ENCODE results near the gene PTPRM. TPM values are rescaled to one million over a fixed set of nuclear protein-coding genes. Genes with fewer than 3 reads are reported as not detected.

PTPRM gene
- total RNA-seq, 1 donor from 2014 or later = 13.9 TPM

- TF ChIP-seq EZH2phosphoT487 (IDR thresholded peaks at IDR 0.05) = no peak
- no peak for TF ChIP-seq CTCF (IDR thresholded peaks at IDR 0.05)
- no peak for TF ChIP-seq EZH2 (IDR thresholded peaks at IDR 0.05)
- no peaks in the 10 kb centered on the region for H3K4me1 Mint-ChIP-seq
- no peaks in the 10 kb centered on the region for H4K20me1 ChIP-seq (ENCODE audit: low read depth)
- H3K9ac ChIP-seq = no peak overlapping the region
- no peaks in the 10 kb centered on the region for H3K27me3 ChIP-seq
- H3K27ac Mint-ChIP-seq = no peak overlapping the region
- no peak overlapping the region for H3K4me2 ChIP-seq
- H3F3A ChIP-seq (ENCODE audit: low read depth) = no peaks in the 10 kb centered on the region
- H3K9me3 ChIP-seq (ENCODE audit: low read depth) = no peaks in the 10 kb centered on the region
- no peaks in the 10 kb centered on the region for H3K27me3 Mint-ChIP-seq (ENCODE audit: insufficient read depth, low read depth)
- H3K4me1 ChIP-seq = no peaks in the 10 kb centered on the region
- no peaks in the 10 kb centered on the region for H3K36me3 ChIP-seq
- H3K36me3 Mint-ChIP-seq = no peaks in the 10 kb centered on the region
- no peak for DNase-seq (ENCODE audit: low spot score)
- H3K4me3 ChIP-seq = no peak overlapping the region
- no peaks in the 10 kb centered on the region for H3K79me2 ChIP-seq (ENCODE audit: low read depth)
- no peak overlapping the region for H2AFZ ChIP-seq (replicated peaks)
- no peak overlapping the region for H3K27ac ChIP-seq
- H3K4me3 Mint-ChIP-seq = no peak overlapping the region
- no peaks in the 10 kb centered on the region for H3K9me3 Mint-ChIP-seq
Observed at GRCh38 chr18:8114480-8114879, 547.4 kb downstream of the PTPRM start.

- Histone ChIP-seq H3K9ac (no peak overlapping the region), H3K4me3 (no peak overlapping the region), H2AFZ (replicated peaks) (no peak overlapping the region), H3F3A (ENCODE audit: low read depth) (no peaks in the 10 kb centered on the region), H3K4me2 (no peak overlapping the region), H3K36me3 (no peaks in the 10 kb centered on the region), H3K9me3 (ENCODE audit: low read depth) (no peaks in the 10 kb centered on the region), H3K27me3 (no peaks in the 10 kb centered on the region), H3K4me1 (peaks cover 3% of the 10 kb centered on the region), H4K20me1 (ENCODE audit: low read depth) (no peaks in the 10 kb centered on the region), H3K79me2 (ENCODE audit: low read depth) (no peaks in the 10 kb centered on the region), H3K27ac (no peak overlapping the region)
- H3K4me3 Mint-ChIP-seq = no peak overlapping the region
- TF ChIP-seq CTCF (IDR thresholded peaks at IDR 0.05) (no peak), EZH2phosphoT487 (IDR thresholded peaks at IDR 0.05) (no peak), EZH2 (IDR thresholded peaks at IDR 0.05) (no peak)
- H3K9me3 Mint-ChIP-seq = no peaks in the 10 kb centered on the region
- no peak for DNase-seq (ENCODE audit: low spot score)
- no peaks in the 10 kb centered on the region for H3K4me1 Mint-ChIP-seq
- no peak overlapping the region for H3K27ac Mint-ChIP-seq
- no peaks in the 10 kb centered on the region for H3K36me3 Mint-ChIP-seq
- H3K27me3 Mint-ChIP-seq (ENCODE audit: insufficient read depth, low read depth) = peaks cover 2% of the 10 kb centered on the region
Observed at GRCh38 chr18:8116341-8117005, 549.4 kb downstream of the PTPRM start.

- Mint-ChIP-seq H3K4me1 (peaks cover 4% of the 10 kb centered on the region), H3K36me3 (no peaks in the 10 kb centered on the region), H3K27ac (no peak overlapping the region), H3K9me3 (no peaks in the 10 kb centered on the region), H3K27me3 (ENCODE audit: insufficient read depth, low read depth) (peaks cover 2% of the 10 kb centered on the region), H3K4me3 (no peak overlapping the region)
- Histone ChIP-seq H3K79me2 (ENCODE audit: low read depth) (no peaks in the 10 kb centered on the region), H2AFZ (replicated peaks) (no peak overlapping the region), H3K9ac (no peak overlapping the region), H3K36me3 (no peaks in the 10 kb centered on the region), H3K4me1 (peaks cover 8% of the 10 kb centered on the region), H4K20me1 (ENCODE audit: low read depth) (no peaks in the 10 kb centered on the region), H3K4me3 (no peak overlapping the region), H3K27ac (no peak overlapping the region), H3K4me2 (no peak overlapping the region), H3K27me3 (no peaks in the 10 kb centered on the region), H3K9me3 (ENCODE audit: low read depth) (no peaks in the 10 kb centered on the region), H3F3A (ENCODE audit: low read depth) (no peaks in the 10 kb centered on the region)
- TF ChIP-seq EZH2 (IDR thresholded peaks at IDR 0.05) (no peak), CTCF (IDR thresholded peaks at IDR 0.05) (no peak), EZH2phosphoT487 (IDR thresholded peaks at IDR 0.05) (no peak)
- no peak for DNase-seq (ENCODE audit: low spot score)
Observed at GRCh38 chr18:8117006-8117371, 549.9 kb downstream of the PTPRM start.

Data from neural progenitor cell (in vitro differentiated cells).